OCI-LY3 (cell line): ENCODE results near the gene SNAP47.
A peak's percentile ranks its signal among the peaks of the same experiment; 100 is the strongest.

ENCODE experiments used
- H2AFZ ChIP-seq: fragments of 200-600, 300-600 bp; shearing (Covaris generic); 2 replicates; pipeline ENCODE4 v1.6.0; 2014; ENCODE audit warnings: antibody characterized with exemption, low read depth, low read length
- H3K27ac ChIP-seq: fragments of 200-600, 300-600 bp; sonication (generic); 2 replicates; pipeline ENCODE4 v1.5.1; 2014; ENCODE audit warnings: mild to moderate bottlenecking, low read length, moderate library complexity, mixed read lengths
- H3K27me3 ChIP-seq: fragments of 200-600, 300-600 bp; sonication (generic); 2 replicates; pipeline ENCODE4 v1.6.1; 2014; ENCODE audit warnings: low read depth, low read length, mixed read lengths
- H3K36me3 ChIP-seq: fragments of 200-600, 300-600 bp; sonication (generic); replicated peaks from 2 replicates; pipeline ENCODE3; 2014; ENCODE audit warnings: low read depth, low read length, mixed read lengths
- H3K4me1 ChIP-seq: fragments of 300-600, 200-600 bp; sonication (generic); 2 replicates; pipeline ENCODE4 v1.6.1; 2014; ENCODE audit warnings: low read length, mixed read lengths
- H3K4me2 ChIP-seq: fragments of 200-600, 300-600 bp; sonication (generic); 2 replicates; pipeline ENCODE4 v1.6.1; 2014; ENCODE audit warnings: low read length, mixed read lengths
- H3K4me3 ChIP-seq: fragments of 300-600, 200-600 bp; sonication (generic); 2 replicates; pipeline ENCODE4 v1.5.1; 2014; ENCODE audit warnings: antibody characterized with exemption, mild to moderate bottlenecking, low read length, moderate library complexity
- H3K79me2 ChIP-seq: fragments of 300-600, 200-600 bp; shearing (Covaris generic); 2 replicates; pipeline ENCODE4 v1.6.1; 2014; ENCODE audit warnings: mild to moderate bottlenecking, low read length, mixed read lengths
- H3K9ac ChIP-seq: fragments of 300-600, 200-600 bp; shearing (Covaris generic); 2 replicates; pipeline ENCODE4 v1.6.0; 2014; ENCODE audit warnings: mild to moderate bottlenecking, low read length, moderate library complexity
- H3K9me3 ChIP-seq: fragments of 200-600, 300-600 bp; shearing (Covaris generic); 2 replicates; pipeline ENCODE4 v1.6.1; 2014; ENCODE audit warnings: low read length, mixed read lengths; ENCODE audit not compliant: insufficient read depth
- H4K20me1 ChIP-seq: fragments of 200-600, 300-600 bp; sonication (generic); 2 replicates; pipeline ENCODE4 v1.6.1; 2016; ENCODE audit warnings: low read length, mixed read lengths; ENCODE audit not compliant: insufficient read depth
- CTCF ChIP-seq: fragments of 200-600, 300-600 bp; sonication (generic); IDR thresholded peaks from 2 replicates; pipeline ENCODE4 v1.5.1; 2014; ENCODE audit warnings: antibody characterized with exemption, low read length, low read depth
- EZH2phosphoT487 ChIP-seq: fragments of 200-600 bp; shearing (Covaris generic); IDR thresholded peaks from 2 replicates; pipeline ENCODE4 v1.6.1; 2018; ENCODE audit warnings: antibody characterized with exemption, mixed run types, low read depth

SNAP47 gene

DNA sequence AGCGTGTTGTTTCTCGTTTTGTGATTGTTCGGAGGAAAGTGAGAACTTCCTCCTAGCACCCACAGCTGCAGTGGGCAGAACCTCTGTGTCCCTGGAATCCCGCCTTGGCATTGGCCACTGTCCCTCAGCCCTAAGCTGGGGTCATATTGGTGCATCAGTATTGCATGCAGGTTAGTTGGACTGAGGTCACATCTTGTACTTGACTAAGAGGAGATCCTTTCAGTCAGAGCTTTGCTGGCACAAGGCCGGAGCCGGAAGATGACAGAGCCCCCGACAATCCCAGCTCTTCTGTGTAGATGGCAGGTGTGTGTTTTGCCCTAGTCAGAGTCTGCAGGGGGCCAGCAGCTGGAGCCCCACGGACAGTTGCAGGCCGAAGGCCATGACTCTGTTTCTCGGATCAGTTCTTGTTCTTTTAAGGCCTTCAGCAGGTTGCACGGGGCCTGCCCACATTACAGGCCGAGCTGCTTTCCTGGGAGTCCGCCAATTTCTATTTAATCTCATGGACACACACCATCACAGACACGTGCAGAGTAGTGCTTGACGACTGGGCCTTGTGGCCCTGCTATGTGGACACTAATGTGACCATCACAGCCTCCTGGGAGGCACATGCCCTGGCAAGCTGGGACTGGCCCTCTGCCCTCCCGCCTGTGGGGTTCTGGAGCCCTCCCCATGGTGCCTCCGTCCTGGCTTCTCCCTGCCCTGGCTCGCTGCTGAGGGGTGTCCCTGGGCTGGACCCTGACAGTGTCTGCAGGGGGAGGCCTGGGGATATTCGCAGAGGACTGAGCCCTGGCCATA, 14.9 kb downstream of the SNAP47 start:
- no peak overlapping the region for H3K4me3 ChIP-seq
- TF ChIP-seq EZH2phosphoT487 = no peak
- no peak for TF ChIP-seq CTCF
- H3K27ac ChIP-seq = peak overlapping the region; percentile 99
- peak overlapping the region; percentile 6; the same call in 1 of the 2 replicates for H3K9ac ChIP-seq
- peaks cover 54% of the 10 kb centered on the region for H3K4me1 ChIP-seq
- no peaks in the 10 kb centered on the region for H3K27me3 ChIP-seq
- H3K79me2 ChIP-seq = peaks cover 97% of the 10 kb centered on the region
- peaks cover 70% of the 10 kb centered on the region for H3K36me3 ChIP-seq
- H2AFZ ChIP-seq = no peak overlapping the region
- no peak overlapping the region for H3K4me2 ChIP-seq
- H4K20me1 ChIP-seq = peaks cover 28% of the 10 kb centered on the region
- no peaks in the 10 kb centered on the region for H3K9me3 ChIP-seq

- no peaks in the 10 kb centered on the region for H3K27me3 ChIP-seq
- peaks cover 95% of the 10 kb centered on the region for H3K79me2 ChIP-seq
- H3K9ac ChIP-seq = peak overlapping the region; percentile 40; the same call in 1 of the 2 replicates
- H3K4me1 ChIP-seq = peaks cover 95% of the 10 kb centered on the region
- peak overlapping the region; percentile 5; the same call in 1 of the 2 replicates for H3K4me2 ChIP-seq
- no peak overlapping the region for H3K4me3 ChIP-seq
- H2AFZ ChIP-seq = no peak overlapping the region
- no peaks in the 10 kb centered on the region for H4K20me1 ChIP-seq
- TF ChIP-seq EZH2phosphoT487 (no peak), CTCF (no peak)
- peak overlapping the region; percentile 99 for H3K27ac ChIP-seq
- H3K9me3 ChIP-seq = peaks cover 5% of the 10 kb centered on the region; the same call in 1 of the 2 replicates
- peaks cover 82% of the 10 kb centered on the region for H3K36me3 ChIP-seq
Measured at GRCh38 chr1:227753999-227754711, 18.9 kb downstream of the SNAP47 start.

GRCh38 chr1:227754958-227755357, 19.7 kb downstream of the SNAP47 start:
- H3K27ac ChIP-seq = peak overlapping the region; percentile 99
- H3K4me3 ChIP-seq = no peak overlapping the region
- H3K27me3 ChIP-seq = no peaks in the 10 kb centered on the region
- H2AFZ ChIP-seq = no peak overlapping the region
- no peaks in the 10 kb centered on the region for H4K20me1 ChIP-seq
- H3K4me2 ChIP-seq = no peak overlapping the region
- H3K9me3 ChIP-seq = peaks cover 12% of the 10 kb centered on the region; the same call in 1 of the 2 replicates
- peaks cover 82% of the 10 kb centered on the region for H3K36me3 ChIP-seq
- peaks cover 95% of the 10 kb centered on the region for H3K79me2 ChIP-seq
- peaks cover 100% of the 10 kb centered on the region for H3K4me1 ChIP-seq
- H3K9ac ChIP-seq = no peak overlapping the region; the same call in 1 of the 2 replicates
- TF ChIP-seq CTCF (no peak), EZH2phosphoT487 (no peak)
